WTC11 (cell line): ENCODE results near the gene TWIST2. TPM values are rescaled to one million over a fixed set of nuclear protein-coding genes. Genes with fewer than 3 reads are reported as not detected.
A peak's percentile ranks its signal among the peaks of the same experiment; 100 is the strongest.

Experiments used
- ATAC-seq: fragments of 200-7000 bp; cut with Tn5 transposase; 2 replicates; pipeline ENCODE4 v1.10.0; 2021; ENCODE audit warnings: mild to moderate bottlenecking, moderate library complexity
- CTCF ChIA-PET: fragments of 300-600 bp; sonication (Branson Sonifier 250); formaldehyde crosslinking; loops from one replicate; lab custom pipeline; 2021; ENCODE audit warnings: antibody characterized with exemption; lab: Charles Lee
- POLR2A ChIA-PET: fragments of 350-600 bp; sonication (Branson Sonifier 250); formaldehyde crosslinking; loops from one replicate; lab custom pipeline; 2021; ENCODE audit warnings: antibody characterized with exemption; lab: Charles Lee
- DNase-seq: peaks from one replicate; pipeline ENCODE4 v3.0.0; 2021; ENCODE audit warnings: low spot score
- H3K27ac Mint-ChIP-seq: 2 replicates; pipeline ENCODE4 v1.8.0; 2021; ENCODE audit warnings: mixed read lengths
- H3K27me3 Mint-ChIP-seq: 2 replicates; pipeline ENCODE4 v1.8.0; 2021; ENCODE audit warnings: low read depth, mild to moderate bottlenecking, moderate library complexity, mixed read lengths
- H3K36me3 Mint-ChIP-seq: 2 replicates; pipeline ENCODE4 v1.8.0; 2021; ENCODE audit warnings: mixed read lengths
- H3K4me1 Mint-ChIP-seq: 2 replicates; pipeline ENCODE4 v1.8.0; 2022; ENCODE audit warnings: mixed read lengths
- H3K4me3 Mint-ChIP-seq: 2 replicates; pipeline ENCODE4 v1.8.0; 2021; ENCODE audit warnings: mild to moderate bottlenecking, moderate library complexity, mixed read lengths
- H3K9me3 Mint-ChIP-seq: 2 replicates; pipeline ENCODE4 v1.8.0; 2021; ENCODE audit warnings: mixed read lengths
- AFF4 ChIP-seq: sonication (generic); formaldehyde crosslinking; IDR thresholded peaks from 2 replicates; pipeline ENCODE4 v1.8.1; 2023; ENCODE audit warnings: mild to moderate bottlenecking, missing genetic modification reagents, borderline replicate concordance
- CBFB ChIP-seq: sonication (generic); formaldehyde crosslinking; IDR thresholded peaks from 2 replicates; pipeline ENCODE4 v1.8.1; 2022; ENCODE audit warnings: mild to moderate bottlenecking, low read depth, missing genetic modification reagents
- CDX4 ChIP-seq: fragments of 250-450 bp; sonication (Bioruptor Pico); IDR thresholded peaks from 2 replicates; pipeline ENCODE4 v1.9.0; 2021; ENCODE audit warnings: moderate library complexity, mild to moderate bottlenecking, inconsistent platforms, borderline replicate concordance
- CREM ChIP-seq: sonication (generic); formaldehyde crosslinking; IDR thresholded peaks from 2 replicates; pipeline ENCODE4 v1.8.1; 2022; ENCODE audit warnings: mild to moderate bottlenecking, missing genetic modification reagents, moderate library complexity
- FOXP1 ChIP-seq: sonication (generic); formaldehyde crosslinking; IDR thresholded peaks from 2 replicates; pipeline ENCODE4 v1.8.0; 2022; ENCODE audit warnings: missing genetic modification reagents, mild to moderate bottlenecking, moderate library complexity, borderline replicate concordance
- GABPB1 ChIP-seq: sonication (generic); formaldehyde crosslinking; IDR thresholded peaks from 2 replicates; pipeline ENCODE4 v1.8.1; 2023; ENCODE audit warnings: mild to moderate bottlenecking, missing genetic modification reagents
- MLX ChIP-seq: sonication (generic); formaldehyde crosslinking; IDR thresholded peaks from 2 replicates; pipeline ENCODE4 v1.8.1; 2023; ENCODE audit warnings: mild to moderate bottlenecking, missing genetic modification reagents, moderate library complexity
- OVOL2 ChIP-seq: fragments of 250-450 bp; sonication (Bioruptor Pico); IDR thresholded peaks from 2 replicates; pipeline ENCODE4 v1.9.0; 2021; ENCODE audit warnings: mild to moderate bottlenecking, borderline replicate concordance
- RORB ChIP-seq: fragments of 250-450 bp; sonication (Bioruptor Pico); IDR thresholded peaks from 2 replicates; pipeline ENCODE4 v1.9.0; 2021; ENCODE audit warnings: mild to moderate bottlenecking
- SP1 ChIP-seq: sonication (generic); formaldehyde crosslinking; conservative IDR thresholded peaks from 2 replicates; pipeline ENCODE4 v1.8.1; 2022; ENCODE audit warnings: missing genetic modification reagents
- TEAD1 ChIP-seq: sonication (generic); formaldehyde crosslinking; IDR thresholded peaks from 2 replicates; pipeline ENCODE4 v1.8.0; 2022; ENCODE audit warnings: mild to moderate bottlenecking, missing genetic modification reagents
- USF2 ChIP-seq: sonication (generic); formaldehyde crosslinking; IDR thresholded peaks from 2 replicates; pipeline ENCODE4 v1.8.1; 2023; ENCODE audit warnings: mild to moderate bottlenecking, missing genetic modification reagents, moderate library complexity
- ZBTB21 ChIP-seq: sonication (generic); formaldehyde crosslinking; IDR thresholded peaks from 2 replicates; pipeline ENCODE4 v1.8.1; 2023; ENCODE audit warnings: mild to moderate bottlenecking, missing genetic modification reagents, borderline replicate concordance
- ZBTB43 ChIP-seq: sonication (generic); formaldehyde crosslinking; IDR thresholded peaks from 2 replicates; pipeline ENCODE4 v1.8.1; 2023; ENCODE audit warnings: mild to moderate bottlenecking, missing genetic modification reagents
- ZNF281 ChIP-seq: sonication (generic); formaldehyde crosslinking; IDR thresholded peaks from 2 replicates; pipeline ENCODE4 v1.8.0; 2023; ENCODE audit warnings: mild to moderate bottlenecking, missing genetic modification reagents
- ZNF396 ChIP-seq: fragments of 250-450 bp; sonication (Bioruptor Pico); IDR thresholded peaks from 2 replicates; pipeline ENCODE4 v1.8.0; 2021; ENCODE audit warnings: mild to moderate bottlenecking, moderate library complexity, borderline replicate concordance
- ZNF512 ChIP-seq: sonication (generic); formaldehyde crosslinking; IDR thresholded peaks from 2 replicates; pipeline ENCODE4 v1.8.1; 2022; ENCODE audit warnings: missing genetic modification reagents, borderline replicate concordance
- ZNF671 ChIP-seq: fragments of 250-450 bp; sonication (Bioruptor Pico); IDR thresholded peaks from 2 replicates; pipeline ENCODE4 v1.8.0; 2021; ENCODE audit warnings: mild to moderate bottlenecking
- total RNA-seq: library from RNA; stranded (reverse); gene quantifications from 3 replicates; pipeline ENCODE4 v1.2.3, GENCODE V29; 2021
- TF ChIP-seq, protein P1 (sequence below): sonication (generic); formaldehyde crosslinking; IDR thresholded peaks from 2 replicates; pipeline ENCODE4 v1.8.0; 2022; ENCODE audit warnings: mild to moderate bottlenecking, missing genetic modification reagents

The TWIST2 gene
- total RNA-seq, 1 experiment from 2014 or later: 5.7 TPM

- CTCF ChIA-PET: no interaction called here
- Mint-ChIP-seq H3K9me3 (peaks cover 13% of the 10 kb centered on the region), H3K4me1 (peaks cover 7% of the 10 kb centered on the region), H3K4me3 (no peak overlapping the region), H3K36me3 (no peaks in the 10 kb centered on the region), H3K27me3 (peaks cover 64% of the 10 kb centered on the region), H3K27ac (no peak overlapping the region)
- TF ChIP-seq CREM (CRISPR knock-in tag) (no peak), ZNF512 (CRISPR knock-in tag) (no peak), TEAD1 (CRISPR knock-in tag) (no peak), GABPB1 (CRISPR knock-in tag) (no peak), ZNF671 (CRISPR knock-in tag) (no peak), MLX (CRISPR knock-in tag) (no peak), CDX4 (CRISPR knock-in tag) (no peak), OVOL2 (no peak), SP1 (CRISPR knock-in tag) (no peak), AFF4 (CRISPR knock-in tag) (no peak)
- ATAC-seq (no peak), DNase-seq (no peak)
- POLR2A ChIA-PET: no interaction called here
Observed at GRCh38 chr2:238843476-238843875, 4.4 kb upstream of the TWIST2 start.

DNA sequence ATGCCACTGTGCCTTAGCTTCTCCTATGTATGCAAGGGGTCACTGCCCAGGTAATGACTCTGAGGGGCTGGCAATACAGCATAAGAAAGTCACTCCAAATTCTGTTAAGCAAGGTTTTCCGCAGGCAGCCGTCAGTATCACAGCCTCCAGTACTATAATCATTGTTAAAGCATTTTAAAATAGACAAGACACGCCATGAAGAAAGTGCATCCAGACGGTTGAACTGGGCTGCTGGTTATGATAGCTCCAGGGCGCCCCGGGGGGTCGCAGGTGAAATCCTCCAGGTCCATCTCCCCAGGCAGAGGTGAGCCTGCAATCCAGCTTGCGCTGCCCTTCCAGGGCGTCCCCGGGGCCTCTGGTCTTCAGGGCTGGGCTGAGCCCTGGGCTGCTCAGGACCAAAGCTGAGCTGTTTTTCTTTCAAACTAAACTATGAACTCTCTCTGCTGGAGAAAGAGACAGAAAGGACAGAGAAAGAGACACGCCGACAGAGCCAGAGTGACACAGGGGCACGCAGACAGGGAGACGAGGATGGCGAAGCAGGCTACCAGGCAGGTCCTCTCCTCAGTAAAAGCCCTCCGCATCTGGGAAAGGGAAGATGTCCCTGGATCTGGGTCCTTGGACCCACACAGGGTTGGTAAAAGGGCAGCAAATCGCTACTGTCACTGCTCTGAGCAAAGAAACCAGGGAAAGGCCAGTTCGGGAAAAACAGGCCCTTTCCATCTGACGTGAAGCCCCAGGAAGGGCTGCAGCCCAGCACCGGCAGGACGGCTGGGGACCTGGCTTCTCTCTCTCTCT lies 2.1 kb upstream of the TWIST2 start:
- H3K4me3 Mint-ChIP-seq: peak overlapping the region; percentile 61
- ATAC-seq (no peak), DNase-seq (no peak)
- POLR2A ChIA-PET: no interaction called here
- no peaks in the 10 kb centered on the region for H3K9me3 Mint-ChIP-seq
- H3K4me1 Mint-ChIP-seq: peaks cover 11% of the 10 kb centered on the region
- no peak overlapping the region for H3K27ac Mint-ChIP-seq
- CTCF ChIA-PET: interaction anchor here (2.2 kb wide), 1 partner anchor 29 kb away, joined by 10 read pairs; no protein-coding TSS in a partner anchor
- H3K27me3 Mint-ChIP-seq: peaks cover 73% of the 10 kb centered on the region
- H3K36me3 Mint-ChIP-seq: no peaks in the 10 kb centered on the region
- TF ChIP-seq ZNF281 (CRISPR knock-in tag): no peak
- no peak for TF ChIP-seq ZBTB21 (CRISPR knock-in tag)
- no peak for TF ChIP-seq FOXP1 (CRISPR knock-in tag)
- TF ChIP-seq ZBTB43 (CRISPR knock-in tag): no peak
- TF ChIP-seq ZNF671 (CRISPR knock-in tag): no peak
- no peak for TF ChIP-seq CBFB (CRISPR knock-in tag)
- TF ChIP-seq ZNF396: no peak
- no peak for TF ChIP-seq CDX4 (CRISPR knock-in tag)
- TF ChIP-seq RORB: no peak
- TF ChIP-seq, protein P1, sequence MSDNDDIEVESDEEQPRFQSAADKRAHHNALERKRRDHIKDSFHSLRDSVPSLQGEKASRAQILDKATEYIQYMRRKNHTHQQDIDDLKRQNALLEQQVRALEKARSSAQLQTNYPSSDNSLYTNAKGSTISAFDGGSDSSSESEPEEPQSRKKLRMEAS: no peak
- TF ChIP-seq CREM (CRISPR knock-in tag): no peak
- TF ChIP-seq USF2: no peak
